GM18868 (cell line): Measurements from ENCODE around the gene EBF3.

Source experiments
- ATAC-seq: cut with Tn5 transposase; IDR thresholded peaks from one replicate; pipeline ENCODE4 v1.9.1; 2021; ENCODE audit warnings: mild to moderate bottlenecking, moderate library complexity; ENCODE audit not compliant: unreplicated experiment

Gene EBF3

DNA sequence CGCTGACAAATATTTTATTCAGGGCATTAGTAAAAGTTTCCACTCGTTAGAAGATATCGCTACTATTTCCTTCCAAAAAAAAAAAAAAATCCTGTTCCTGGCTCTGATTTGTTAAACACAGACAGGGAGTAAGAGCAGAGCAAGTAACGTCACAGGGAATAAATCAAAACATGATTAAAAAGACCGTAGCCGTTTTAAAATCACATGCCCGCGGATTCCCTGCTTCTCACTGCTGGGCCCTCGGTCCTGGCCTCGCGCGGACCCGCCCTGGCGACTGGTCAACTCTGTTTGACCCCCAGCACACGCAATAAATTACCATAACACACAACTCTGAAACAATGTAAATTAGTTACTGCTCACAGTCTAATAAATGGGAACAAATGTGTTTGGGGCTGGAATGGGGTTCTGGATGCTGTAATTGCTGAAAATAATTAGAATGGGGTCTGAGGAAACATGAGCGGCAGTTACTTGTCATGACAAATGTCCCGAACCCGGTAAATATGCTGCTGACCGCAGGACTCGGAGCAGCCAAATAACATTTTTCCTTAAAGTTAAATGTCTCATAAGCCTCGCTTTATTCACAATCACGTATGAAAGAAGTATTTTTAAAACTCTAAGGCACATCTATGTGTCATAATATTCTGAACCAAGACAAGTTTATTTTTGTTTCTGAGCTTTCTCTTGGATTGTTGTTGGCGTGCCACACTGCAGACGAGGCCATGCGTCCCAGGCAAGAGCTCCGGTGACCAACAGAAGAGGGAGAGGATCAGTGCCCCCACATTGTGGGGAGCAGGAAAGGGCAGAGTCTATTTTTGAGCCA lies 17.9 kb downstream of the EBF3 start:
- no peak for ATAC-seq

DNA sequence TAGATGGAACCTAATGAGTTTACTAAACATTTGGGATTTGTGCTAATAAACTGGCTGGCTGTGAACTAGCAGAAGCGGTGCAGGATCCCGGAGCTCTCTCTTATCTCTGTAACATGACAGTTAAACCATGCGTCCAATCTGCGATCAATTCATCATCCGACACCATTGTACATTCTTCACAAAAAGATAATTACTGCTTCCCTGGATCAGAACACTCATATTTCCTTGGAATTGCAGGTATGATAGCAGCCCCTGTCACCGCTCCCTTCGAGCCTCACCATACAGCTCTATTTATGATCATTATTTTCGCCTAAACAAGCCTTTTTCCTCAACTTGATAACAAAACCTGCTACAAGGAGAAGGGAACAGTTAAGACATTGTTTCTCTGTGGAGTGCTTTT lies 18.5 kb downstream of the EBF3 start:
- ATAC-seq = no peak

DNA sequence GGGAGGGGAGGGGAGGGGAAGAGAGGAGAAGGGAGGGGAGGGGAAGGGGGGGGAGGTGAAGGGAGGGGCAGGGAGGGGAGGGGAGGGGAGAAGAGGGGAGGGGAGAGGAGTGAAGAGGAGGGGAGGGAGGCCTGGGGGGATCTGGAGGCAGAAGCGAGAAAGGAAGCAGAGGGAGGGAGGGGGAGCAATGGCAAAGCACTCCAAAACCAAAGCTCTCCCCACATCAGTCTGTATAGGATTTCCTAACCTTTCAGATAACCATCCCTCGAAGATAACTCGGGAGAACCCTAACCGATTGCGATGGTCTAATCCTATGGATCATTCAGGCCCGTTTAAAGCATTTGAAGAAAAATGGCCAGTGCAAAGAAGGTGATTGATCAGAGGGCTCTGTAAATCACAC lies 19.0 kb downstream of the EBF3 start:
- no peak for ATAC-seq

DNA sequence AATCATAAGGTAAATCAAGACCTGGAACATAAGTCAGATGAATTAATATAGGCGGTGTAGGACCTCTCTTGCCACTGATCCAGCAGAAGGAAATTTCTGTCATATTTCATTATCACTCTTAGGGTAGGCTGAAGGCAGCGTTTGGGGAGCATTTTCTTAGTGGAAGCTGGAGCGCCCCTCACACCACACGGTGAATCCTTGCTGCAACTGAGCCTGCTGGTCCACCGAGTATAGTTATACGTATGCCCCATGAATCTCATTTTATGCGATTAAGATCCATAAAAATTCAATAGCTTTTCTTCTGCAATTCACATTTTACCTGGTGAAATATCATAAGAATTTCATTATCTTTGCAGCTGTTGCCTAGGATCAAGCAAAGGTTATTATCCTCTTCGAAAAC lies 19.6 kb downstream of the EBF3 start:
- no peak for ATAC-seq

DNA sequence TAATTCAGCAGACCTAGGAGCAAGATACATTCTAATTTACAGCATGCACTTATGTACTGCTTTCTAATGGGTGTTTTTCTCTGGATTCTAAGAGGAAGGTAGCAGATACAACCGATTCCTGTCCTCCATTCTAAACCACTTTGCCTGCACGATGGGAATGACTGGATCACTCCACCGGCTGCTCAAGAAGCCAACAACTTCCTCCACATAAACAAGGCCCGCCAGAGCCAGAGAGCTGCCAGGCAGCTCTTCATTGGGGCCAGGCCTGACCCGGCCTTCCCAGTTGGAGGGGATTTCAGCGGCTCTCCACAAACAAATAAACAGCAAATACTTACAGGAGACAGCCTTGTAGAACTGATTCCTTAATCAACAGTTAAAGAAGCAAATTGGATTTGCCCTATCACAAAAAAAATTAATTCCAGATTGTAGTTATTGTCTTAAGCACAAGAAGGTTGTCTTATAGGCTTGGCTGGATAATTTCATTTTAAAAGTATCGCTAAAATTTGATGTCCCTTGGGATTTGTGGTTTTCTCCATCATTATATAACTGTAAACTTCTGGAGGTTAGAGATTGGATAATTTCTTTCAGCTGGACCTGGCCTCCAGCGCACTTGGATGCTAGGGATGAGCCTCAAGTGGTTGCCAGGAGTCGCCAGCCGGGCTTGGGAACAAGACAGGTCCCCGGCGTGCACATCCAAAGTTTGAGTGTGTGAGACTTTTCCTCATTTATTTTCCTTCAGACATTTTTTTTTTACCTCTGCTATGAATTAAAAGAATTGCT lies 20.9 kb downstream of the EBF3 start:
- no peak for ATAC-seq

DNA sequence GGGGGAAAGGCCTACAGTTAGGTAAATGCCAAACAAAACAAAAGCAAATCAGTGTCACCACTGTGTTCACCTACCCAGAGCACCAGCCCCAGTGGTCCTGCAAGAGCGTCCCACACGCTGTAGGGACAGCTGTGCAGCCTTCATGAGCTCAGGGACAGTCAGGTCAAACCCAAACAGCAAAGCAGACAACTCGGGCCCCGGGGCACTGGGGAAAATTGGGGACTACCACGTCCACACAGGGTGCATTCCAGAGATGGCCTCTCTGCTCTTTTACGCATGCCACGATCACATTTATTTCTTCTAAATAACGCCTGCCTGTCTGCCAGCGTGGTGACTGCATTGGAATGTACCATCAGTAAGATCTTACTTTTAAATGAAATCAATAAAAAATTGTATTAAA lies 21.7 kb downstream of the EBF3 start:
- ATAC-seq = no peak

DNA sequence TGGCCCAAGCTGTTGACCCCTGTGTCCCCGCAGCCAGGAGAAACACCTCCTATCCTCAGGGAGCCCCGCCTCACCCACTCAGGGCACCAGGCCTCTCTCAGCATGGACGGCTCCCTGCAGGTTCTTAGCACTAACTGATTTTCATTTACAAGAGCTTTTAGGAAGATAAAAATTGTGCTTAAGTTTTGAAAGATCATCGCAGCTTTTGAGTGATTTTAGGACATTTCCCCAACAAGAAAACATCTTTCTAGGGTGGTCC lies 22.1 kb downstream of the EBF3 start:
- ATAC-seq = no peak

DNA sequence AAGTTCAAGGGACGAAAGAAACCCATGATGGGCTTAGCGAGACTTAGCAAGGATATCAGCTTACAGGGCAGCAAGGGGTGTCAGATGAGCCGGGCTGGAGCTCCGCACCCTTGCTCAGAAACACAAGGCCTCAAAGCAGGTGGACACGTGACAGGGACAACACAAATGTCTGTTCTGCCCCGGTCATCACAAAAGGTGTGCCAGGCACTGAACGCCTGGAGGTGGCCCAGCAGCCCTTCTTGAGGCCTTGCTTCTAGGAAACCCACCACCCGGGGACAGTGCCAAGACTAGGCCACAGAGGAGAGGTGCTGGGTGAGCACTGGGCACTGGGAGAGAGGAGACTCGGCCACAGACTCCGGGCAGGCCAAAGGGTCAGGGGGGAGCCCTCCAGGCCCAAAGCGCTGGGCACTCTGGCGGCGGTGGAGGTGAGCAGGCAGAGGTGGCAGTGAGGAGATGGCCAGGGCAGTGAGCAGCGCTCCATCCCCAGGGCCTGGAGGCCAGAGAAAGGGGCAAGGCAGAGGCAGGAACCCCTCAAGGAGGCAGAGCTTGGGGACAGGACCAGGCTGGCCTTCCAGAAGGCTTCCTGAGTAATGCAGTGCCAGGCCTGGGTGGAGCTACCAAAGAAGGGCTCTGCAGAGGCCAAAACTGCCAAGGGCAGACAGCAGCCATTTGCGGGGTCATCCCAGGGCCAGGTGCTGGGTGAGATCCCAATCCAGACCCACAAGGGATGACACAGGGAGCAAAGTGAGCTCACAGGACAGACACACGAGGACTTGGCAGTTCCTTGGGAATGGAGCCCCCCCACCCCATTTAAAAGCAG lies 22.7 kb downstream of the EBF3 start:
- ATAC-seq = no peak

DNA sequence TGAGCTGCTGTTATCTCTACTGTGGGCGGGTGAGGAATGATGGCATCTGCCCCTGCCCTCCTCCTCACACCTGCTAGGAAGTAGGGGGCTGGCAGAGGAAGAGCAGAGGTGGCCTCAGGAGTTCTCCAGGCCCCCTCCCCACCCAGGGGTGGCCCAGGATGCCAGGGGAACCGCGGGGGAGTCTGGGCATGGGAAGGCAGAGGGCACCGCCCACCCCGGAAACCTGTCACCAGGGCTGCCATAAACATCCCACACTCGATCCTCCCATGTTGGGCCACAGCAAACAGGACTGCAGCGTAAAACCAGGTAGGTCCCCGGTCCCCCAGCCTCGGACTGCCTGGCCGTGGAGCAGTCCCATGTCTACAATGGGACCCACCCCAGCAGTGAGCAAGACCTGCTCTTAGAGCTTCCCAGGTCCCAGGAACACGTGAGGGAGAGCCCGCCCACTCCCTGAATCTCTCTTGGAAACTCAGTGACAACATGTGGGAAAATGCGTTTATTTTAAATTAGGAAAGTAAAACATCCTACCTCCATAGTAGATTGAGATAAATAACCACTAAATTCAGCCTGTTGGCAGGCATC lies 23.4 kb downstream of the EBF3 start:
- no peak for ATAC-seq

DNA sequence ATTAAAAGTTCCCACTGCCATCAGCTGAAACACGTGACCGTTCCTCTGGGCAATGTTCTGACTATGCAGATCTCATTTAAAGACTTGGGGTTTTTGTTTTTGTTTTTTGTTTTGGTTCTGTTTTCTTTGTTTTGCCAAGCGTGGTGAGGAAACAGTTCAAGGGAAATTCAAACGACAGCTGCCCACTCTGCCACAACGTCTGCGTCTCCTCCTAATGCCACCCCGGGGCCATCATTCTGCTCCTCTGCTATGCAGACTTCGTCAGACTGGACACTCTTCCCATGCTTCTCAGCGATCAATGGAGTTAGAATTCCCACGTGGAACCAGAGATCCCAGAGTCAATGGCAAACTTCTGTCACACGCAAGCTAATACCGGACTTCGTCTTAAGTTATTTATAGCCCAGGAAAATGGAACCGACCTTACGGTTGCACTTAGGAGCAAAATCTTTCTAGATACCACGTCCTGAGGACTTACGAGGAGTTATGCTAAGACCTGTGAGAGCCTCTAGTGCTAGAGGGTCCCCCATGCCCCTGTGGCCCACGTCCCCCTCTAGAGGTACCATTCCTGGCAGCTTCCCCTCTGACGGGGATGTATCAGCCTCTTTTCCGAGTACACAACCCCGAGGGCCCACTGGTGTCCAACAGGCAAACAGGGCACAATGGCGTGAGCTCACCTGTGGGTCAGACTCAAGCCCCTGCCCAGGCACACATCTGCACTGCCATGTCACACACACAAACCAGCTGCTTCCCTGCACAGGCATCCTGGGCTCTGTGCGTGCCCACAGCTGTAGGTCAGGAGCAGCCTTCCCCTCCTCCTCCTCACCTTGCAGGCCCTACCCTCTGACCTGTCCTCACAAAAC lies 24.4 kb downstream of the EBF3 start:
- no peak for ATAC-seq

DNA sequence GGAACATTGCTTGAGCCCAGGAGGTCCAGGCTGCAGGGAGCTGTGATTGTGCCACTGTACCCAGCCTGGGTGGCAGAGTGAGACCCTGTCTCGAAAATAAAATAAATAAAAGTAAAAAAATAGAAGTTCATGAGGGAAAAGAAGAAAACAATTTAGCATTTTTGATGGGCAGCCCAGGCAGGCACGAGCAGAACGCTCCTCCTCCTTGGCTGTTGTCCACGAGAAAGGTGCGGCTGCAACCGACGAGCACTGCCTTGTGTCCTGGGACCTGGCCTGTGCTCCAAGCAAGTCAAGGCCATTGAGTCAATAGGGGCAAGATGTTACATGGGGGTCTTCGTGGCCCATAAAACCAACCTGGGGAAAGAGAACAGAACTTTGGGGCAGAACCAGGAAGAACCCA lies 25.6 kb downstream of the EBF3 start:
- no peak for ATAC-seq

DNA sequence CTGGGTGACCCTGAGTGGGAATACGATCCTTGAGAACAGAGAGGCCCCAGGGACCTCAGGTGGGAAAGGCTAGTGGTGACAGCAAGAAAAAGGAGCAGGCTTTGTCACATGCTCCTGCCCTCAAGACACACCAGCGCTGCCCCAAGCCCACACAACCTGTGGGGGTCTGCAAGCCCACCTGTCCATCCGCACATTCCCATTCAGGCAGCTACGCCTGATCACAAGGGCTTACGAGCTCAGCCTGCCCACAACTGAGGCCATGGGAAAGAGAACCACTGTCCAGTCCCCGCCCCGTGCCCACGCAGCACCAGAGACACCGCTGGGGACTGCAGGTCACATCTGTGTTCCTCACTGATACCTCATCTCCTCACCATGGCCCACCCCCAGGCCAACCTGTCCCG lies 26.7 kb downstream of the EBF3 start:
- no peak for ATAC-seq

DNA sequence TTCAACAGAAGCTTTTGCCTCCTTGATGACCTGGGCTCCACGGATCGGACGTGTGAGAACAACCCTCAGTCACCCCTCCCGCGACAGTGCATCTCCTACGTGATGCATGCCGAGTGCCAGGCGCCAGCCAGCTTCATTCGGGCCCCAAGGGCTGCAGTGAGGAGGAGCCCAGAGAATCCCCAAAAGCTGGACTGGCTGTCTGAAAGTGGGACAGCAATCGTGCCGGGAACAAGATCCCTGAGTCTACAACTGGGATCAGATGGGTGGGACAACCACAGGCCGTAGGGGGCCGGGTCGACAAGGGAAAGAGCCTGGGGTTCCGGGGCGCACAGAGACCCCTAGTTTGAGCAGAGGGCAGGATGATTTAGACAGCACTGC lies 27.2 kb downstream of the EBF3 start:
- no peak for ATAC-seq

DNA sequence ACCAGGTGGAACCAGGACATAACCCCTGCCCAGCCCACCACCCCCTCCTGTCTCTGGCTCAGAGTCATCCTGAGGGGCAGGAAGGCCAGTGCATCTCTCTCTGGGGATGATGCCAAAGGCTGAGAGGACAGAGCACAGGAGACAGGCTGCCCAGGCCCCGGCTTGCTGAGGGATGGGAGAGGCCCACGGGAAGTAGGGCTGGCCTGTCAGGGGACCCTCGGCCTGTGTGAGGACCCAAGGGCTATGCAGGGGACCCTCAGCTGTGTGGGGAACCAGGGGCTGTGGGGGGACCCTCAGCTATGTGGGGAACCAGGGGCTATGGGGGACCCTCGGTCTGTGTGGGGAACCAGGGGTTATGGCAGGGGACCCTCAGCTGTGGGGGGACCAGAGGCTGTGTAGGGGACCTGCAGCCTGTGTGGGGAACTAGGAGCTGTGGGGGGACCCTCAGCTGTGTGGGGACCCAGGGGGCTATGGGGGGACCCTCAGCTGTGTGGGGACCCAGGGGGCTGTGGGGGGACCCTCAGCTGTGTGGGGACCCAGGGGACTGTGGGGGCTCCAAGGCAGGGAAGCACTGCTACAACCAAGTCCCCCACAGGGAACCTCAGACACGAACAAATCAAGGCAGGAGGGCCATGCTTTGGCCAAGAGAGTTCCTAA lies 27.7 kb downstream of the EBF3 start:
- ATAC-seq = no peak

DNA sequence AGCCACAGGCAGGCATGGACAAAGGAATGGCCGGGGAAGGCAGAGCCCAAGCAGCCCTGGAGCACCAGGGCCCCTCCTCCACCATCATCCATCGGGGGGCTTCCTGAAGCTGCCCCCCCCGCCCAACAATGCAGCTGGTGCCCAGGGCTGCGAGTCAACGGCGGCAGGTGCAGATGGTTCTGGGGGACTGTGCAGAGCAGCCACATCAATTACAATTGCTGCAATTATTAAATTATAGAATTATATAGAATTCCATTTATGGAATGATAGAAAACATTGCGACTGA lies 28.3 kb downstream of the EBF3 start:
- no peak for ATAC-seq

DNA sequence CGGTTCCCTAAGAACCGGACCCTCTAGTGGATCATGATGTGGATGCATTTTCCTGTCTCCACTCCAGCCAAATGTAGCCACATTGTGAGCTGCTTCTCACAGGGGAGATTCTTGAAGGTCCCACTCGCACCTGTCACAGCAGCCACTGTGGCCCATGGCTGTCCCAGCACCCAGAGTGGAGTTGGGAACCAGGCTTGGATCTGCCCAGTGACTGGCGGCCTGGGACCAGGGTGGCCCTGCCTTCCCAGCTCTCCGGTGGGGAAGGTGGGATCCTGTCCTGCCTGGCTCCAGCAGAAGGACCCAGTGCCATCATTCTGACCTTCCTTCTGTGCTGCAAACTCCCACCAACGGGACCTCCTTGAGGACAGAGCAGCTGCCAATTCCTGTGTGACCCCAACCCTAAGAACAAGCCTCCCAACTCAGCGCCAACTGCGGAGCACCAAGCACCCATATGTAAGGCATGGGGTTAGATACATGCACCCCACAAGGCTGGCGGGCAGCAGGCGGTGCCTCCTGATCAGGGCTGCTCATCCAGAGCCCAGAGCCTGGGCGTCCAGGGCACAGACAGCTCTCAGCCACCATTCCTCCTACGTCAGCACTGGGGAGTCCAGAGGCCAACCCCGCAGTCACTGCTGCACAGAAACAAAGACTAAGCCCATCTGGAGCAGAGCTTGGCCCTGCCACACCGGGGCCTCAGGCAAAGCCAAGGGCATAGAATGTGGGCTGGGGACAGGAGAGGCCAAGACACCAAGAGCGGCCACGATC lies 28.8 kb downstream of the EBF3 start:
- ATAC-seq = no peak

DNA sequence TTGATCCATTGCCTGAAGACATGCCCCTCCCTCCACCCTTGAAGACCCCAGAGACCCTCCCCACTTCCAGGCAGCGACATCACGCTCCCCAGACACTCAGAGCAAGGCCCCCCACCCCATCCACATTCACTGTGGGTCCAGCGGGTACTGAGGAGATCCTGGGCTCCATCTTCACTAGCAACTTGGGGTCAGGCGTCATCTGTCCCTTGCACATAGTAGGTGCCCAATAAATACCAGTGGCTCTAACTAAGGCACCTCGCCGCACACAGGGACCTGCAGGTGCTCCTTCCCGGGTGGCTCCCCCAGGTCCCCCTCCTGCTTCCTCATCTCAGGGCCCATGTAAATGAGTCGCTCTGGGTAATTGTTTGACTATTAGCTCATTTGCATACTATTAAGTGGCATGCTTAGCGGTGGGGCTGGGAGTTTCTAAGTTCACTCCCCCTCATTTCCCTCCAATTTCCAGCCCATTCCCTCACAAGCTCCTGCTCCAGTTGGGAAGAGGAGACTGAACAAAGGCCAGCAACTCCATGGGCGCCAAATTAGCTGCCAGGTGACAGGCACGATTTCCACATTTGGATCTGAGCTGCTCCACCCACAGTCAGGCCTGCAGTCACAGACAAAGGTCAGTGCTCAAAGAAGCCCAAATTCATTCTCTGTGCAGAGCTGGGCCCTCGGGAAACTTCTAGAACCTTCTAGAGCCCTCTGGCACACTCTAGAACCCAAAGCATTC lies 29.7 kb downstream of the EBF3 start:
- no peak for ATAC-seq

DNA sequence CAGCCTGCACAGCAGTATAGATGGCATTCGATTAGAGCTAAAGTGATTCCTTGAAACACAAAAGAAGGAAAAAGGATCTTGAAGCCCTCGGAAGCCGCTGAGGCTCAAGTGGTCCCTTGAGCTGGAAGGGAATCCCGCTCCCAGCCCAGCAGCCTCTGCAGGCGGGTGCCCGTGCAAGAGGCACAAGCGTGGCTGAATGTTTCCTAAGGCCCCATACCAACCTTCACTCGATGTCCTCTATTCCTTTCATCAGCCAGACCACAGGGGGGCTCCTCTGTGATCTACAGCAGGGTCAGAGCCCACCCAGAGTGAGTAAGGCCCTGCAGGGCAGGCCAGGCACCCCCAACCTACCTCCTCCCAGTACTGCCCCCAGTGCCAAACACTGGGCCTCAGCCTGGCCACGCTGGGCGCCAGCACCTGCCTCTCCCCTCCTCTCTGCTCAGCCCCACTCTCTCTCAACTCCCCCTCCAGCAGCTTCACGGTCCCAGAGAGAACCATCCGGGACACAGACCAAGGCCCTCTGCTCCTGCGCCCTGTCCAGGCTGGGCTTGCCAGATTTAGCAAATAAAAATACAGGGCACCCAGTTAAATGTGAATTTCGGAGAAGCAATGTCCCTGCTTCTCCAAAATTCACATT lies 30.5 kb downstream of the EBF3 start:
- ATAC-seq = no peak
